DOHH2 (cell line): Measurements from ENCODE around the gene PEX3.

Experiments used
- H3F3A ChIP-seq: fragments of 200-600 bp; sonication (generic), shearing (Covaris generic); 2 replicates; pipeline ENCODE4 v1.6.0; 2016; ENCODE audit warnings: antibody characterized with exemption, mild to moderate bottlenecking; ENCODE audit not compliant: control insufficient read depth, insufficient read depth
- H3K27ac ChIP-seq: fragments of 200-600 bp; sonication (generic); 2 replicates; pipeline ENCODE4 v1.5.1; 2014; ENCODE audit warnings: low read depth, mild to moderate bottlenecking, low read length, moderate library complexity
- H3K27me3 ChIP-seq: fragments of 200-600 bp; sonication (generic); 2 replicates; pipeline ENCODE4 v1.6.1; 2014; ENCODE audit warnings: mild to moderate bottlenecking, low read length, mixed read lengths; ENCODE audit not compliant: control insufficient read depth
- H3K36me3 ChIP-seq: fragments of 200-600 bp; sonication (generic); 2 replicates; pipeline ENCODE4 v1.6.1; 2014; ENCODE audit warnings: mild to moderate bottlenecking, low read length, moderate library complexity, mixed read lengths; ENCODE audit not compliant: control insufficient read depth
- H3K4me1 ChIP-seq: fragments of 200-600 bp; sonication (generic); 2 replicates; pipeline ENCODE4 v1.6.1; 2014; ENCODE audit warnings: mild to moderate bottlenecking, low read length, mixed read lengths; ENCODE audit not compliant: control insufficient read depth
- H3K4me2 ChIP-seq: fragments of 200-600 bp; sonication (generic); 2 replicates; pipeline ENCODE4 v1.6.0; 2014; ENCODE audit warnings: mild to moderate bottlenecking, low read length, moderate library complexity
- H3K4me3 ChIP-seq: fragments of 200-600 bp; sonication (generic); 2 replicates; pipeline ENCODE4 v1.5.1; 2014; ENCODE audit warnings: mild to moderate bottlenecking, low read length, mixed read lengths
- H3K79me2 ChIP-seq: fragments of 200-600 bp; sonication (generic); 2 replicates; pipeline ENCODE4 v1.6.1; 2014; ENCODE audit warnings: mild to moderate bottlenecking, low read length, mixed read lengths; ENCODE audit not compliant: control insufficient read depth
- H3K9me2 ChIP-seq: fragments of 200-600 bp; sonication (generic); replicated peaks from 2 replicates; pipeline ENCODE4 v1.6.1; 2014; ENCODE audit warnings: mild to moderate bottlenecking, low read length, mixed read lengths; ENCODE audit not compliant: control insufficient read depth
- H3K9me3 ChIP-seq: fragments of 200-600 bp; sonication (generic); 2 replicates; pipeline ENCODE4 v1.6.1; 2014; ENCODE audit warnings: antibody characterized with exemption, low read length, mixed read lengths; ENCODE audit not compliant: control insufficient read depth, insufficient read depth
- H4K20me1 ChIP-seq: fragments of 200-600 bp; sonication (generic); 2 replicates; pipeline ENCODE4 v1.6.0; 2014; ENCODE audit warnings: low read depth, mild to moderate bottlenecking, antibody characterized with exemption, low read length, moderate library complexity; ENCODE audit not compliant: control insufficient read depth, insufficient read depth
- CTCF ChIP-seq: fragments of 200-600 bp; sonication (generic); IDR thresholded peaks from one replicate; pipeline ENCODE4 v1.5.1; 2014; ENCODE audit warnings: antibody characterized with exemption, mild to moderate bottlenecking, low read depth, low read length; ENCODE audit not compliant: poor library complexity, severe bottlenecking
- EZH2phosphoT487 ChIP-seq: fragments of 200-600 bp; sonication (generic); IDR thresholded peaks from 2 replicates; pipeline ENCODE4 v1.6.1; 2017; ENCODE audit warnings: borderline replicate concordance, mild to moderate bottlenecking, antibody characterized with exemption, low read length, moderate library complexity, mixed read lengths

PEX3 gene

GRCh38 chr6:143504369-143504768, 53.8 kb downstream of the PEX3 start:
- Histone ChIP-seq H3K9me3 (no peaks in the 10 kb centered on the region), H3K36me3 (no peaks in the 10 kb centered on the region), H3K27me3 (no peaks in the 10 kb centered on the region), H3K4me1 (peaks cover 15% of the 10 kb centered on the region), H3K79me2 (no peaks in the 10 kb centered on the region), H3K9me2 (no peaks in the 10 kb centered on the region), H3K4me2 (no peak overlapping the region), H3F3A (no peaks in the 10 kb centered on the region), H3K4me3 (no peak overlapping the region), H3K27ac (no peak overlapping the region), H4K20me1 (no peaks in the 10 kb centered on the region)
- TF ChIP-seq CTCF, result no peak
- TF ChIP-seq EZH2phosphoT487, result no peak

- Histone ChIP-seq H3K36me3 (no peaks in the 10 kb centered on the region), H3K9me2 (no peaks in the 10 kb centered on the region), H3K4me3 (no peak overlapping the region), H3F3A (no peaks in the 10 kb centered on the region), H3K79me2 (no peaks in the 10 kb centered on the region), H3K27ac (no peak overlapping the region), H3K4me1 (peaks cover 15% of the 10 kb centered on the region), H3K4me2 (no peak overlapping the region), H3K27me3 (no peaks in the 10 kb centered on the region), H4K20me1 (no peaks in the 10 kb centered on the region), H3K9me3 (no peaks in the 10 kb centered on the region)
- TF ChIP-seq CTCF, result no peak
- no peak for TF ChIP-seq EZH2phosphoT487
These were observed 54.5 kb downstream of the PEX3 start for GRCh38 chr6:143505111-143505510.

GRCh38 chr6:143505537-143505936, 54.9 kb downstream of the PEX3 start:
- no peaks in the 10 kb centered on the region for H3K27me3 ChIP-seq
- no peak overlapping the region for H3K4me2 ChIP-seq
- H3K79me2 ChIP-seq, result no peaks in the 10 kb centered on the region
- no peak for TF ChIP-seq EZH2phosphoT487
- TF ChIP-seq CTCF, result no peak
- H3K4me1 ChIP-seq, result peaks cover 15% of the 10 kb centered on the region
- H3K27ac ChIP-seq, result no peak overlapping the region
- no peaks in the 10 kb centered on the region for H3K9me3 ChIP-seq
- H3K36me3 ChIP-seq, result no peaks in the 10 kb centered on the region
- no peaks in the 10 kb centered on the region for H3F3A ChIP-seq
- no peaks in the 10 kb centered on the region for H4K20me1 ChIP-seq
- no peaks in the 10 kb centered on the region for H3K9me2 ChIP-seq
- no peak overlapping the region for H3K4me3 ChIP-seq

- H3K9me3 ChIP-seq, result no peaks in the 10 kb centered on the region
- H3K4me1 ChIP-seq, result peaks cover 20% of the 10 kb centered on the region
- H3K4me2 ChIP-seq, result no peak overlapping the region
- no peak overlapping the region for H3K27ac ChIP-seq
- H3F3A ChIP-seq, result no peaks in the 10 kb centered on the region
- no peaks in the 10 kb centered on the region for H3K36me3 ChIP-seq
- no peak for TF ChIP-seq EZH2phosphoT487
- TF ChIP-seq CTCF, result no peak
- no peak overlapping the region for H3K4me3 ChIP-seq
- H4K20me1 ChIP-seq, result no peaks in the 10 kb centered on the region
- H3K27me3 ChIP-seq, result no peaks in the 10 kb centered on the region
- H3K79me2 ChIP-seq, result no peaks in the 10 kb centered on the region
- H3K9me2 ChIP-seq, result no peaks in the 10 kb centered on the region
These were observed 55.6 kb downstream of the PEX3 start for GRCh38 chr6:143506199-143506598.
